Neural cell (in vitro differentiated cells): ENCODE results near the gene BRI3. TPM values are rescaled to one million over a fixed set of nuclear protein-coding genes. Genes with fewer than 3 reads are reported as not detected.

Experiments
- H2AFZ ChIP-seq: fragments of 200-600, 300-800 bp; sonication (generic), shearing (Covaris generic); 2 replicates; pipeline ENCODE4 v1.6.0; 2014; ENCODE audit warnings: low read depth, mild to moderate bottlenecking, antibody characterized with exemption, low read length, moderate library complexity
- H3F3A ChIP-seq: fragments of 200-600 bp; shearing (Covaris generic); 2 replicates; pipeline ENCODE4 v1.6.1; 2016; ENCODE audit warnings: mild to moderate bottlenecking, moderate library complexity, mixed read lengths, antibody characterized with exemption, low read length; ENCODE audit not compliant: insufficient read depth, poor library complexity, severe bottlenecking
- H3K27ac ChIP-seq: fragments of 200-600, 300-800 bp; sonication (generic), shearing (Covaris generic); 2 replicates; pipeline ENCODE4 v1.5.1; 2014; ENCODE audit warnings: mild to moderate bottlenecking, low read length, moderate library complexity
- H3K27me3 ChIP-seq: fragments of 300-800, 200-600 bp; sonication (generic), shearing (Covaris generic); 2 replicates; pipeline ENCODE4 v1.6.0; 2014; ENCODE audit warnings: mild to moderate bottlenecking, low read depth, low read length, moderate library complexity; ENCODE audit not compliant: insufficient read depth
- H3K36me3 ChIP-seq: fragments of 300-800, 200-600 bp; sonication (generic), shearing (Covaris generic); 2 replicates; pipeline ENCODE4 v1.5.1; 2014; ENCODE audit warnings: mild to moderate bottlenecking, antibody characterized with exemption, low read length, moderate library complexity; ENCODE audit not compliant: insufficient read depth
- H3K4me2 ChIP-seq: fragments of 300-800, 200-600 bp; sonication (generic), shearing (Covaris generic); 2 replicates; pipeline ENCODE4 v1.6.0; 2014; ENCODE audit warnings: mild to moderate bottlenecking, low read length
- H3K4me3 ChIP-seq: fragments of 300-800, 200-600 bp; sonication (generic), shearing (Covaris generic); 2 replicates; pipeline ENCODE4 v1.5.1; 2014; ENCODE audit warnings: mild to moderate bottlenecking, low read length, moderate library complexity
- H3K79me2 ChIP-seq: fragments of 200-600 bp; shearing (Covaris generic); replicated peaks from 2 replicates; pipeline ENCODE4 v1.6.0; 2014; ENCODE audit warnings: mild to moderate bottlenecking, low read length, moderate library complexity; ENCODE audit not compliant: insufficient read depth
- H3K9ac ChIP-seq: fragments of 300-800, 200-600 bp; sonication (generic), shearing (Covaris generic); 2 replicates; pipeline ENCODE4 v1.6.1; 2016; ENCODE audit warnings: mild to moderate bottlenecking, low read length, mixed read lengths
- H3K9me2 ChIP-seq: fragments of 200-600 bp; shearing (Covaris generic); 2 replicates; pipeline ENCODE4 v1.6.1; 2016; ENCODE audit warnings: mild to moderate bottlenecking, low read length, mixed read lengths; ENCODE audit not compliant: insufficient read depth
- H3K9me3 ChIP-seq: fragments of 200-600, 300-800 bp; sonication (generic), shearing (Covaris generic); 2 replicates; pipeline ENCODE4 v1.6.1; 2016; ENCODE audit warnings: mild to moderate bottlenecking, mixed run types, low read length, moderate library complexity, mixed read lengths
- H4K20me1 ChIP-seq: fragments of 200-600 bp; shearing (Covaris generic); 2 replicates; pipeline ENCODE4 v1.6.1; 2016; ENCODE audit warnings: mild to moderate bottlenecking, mixed run types; ENCODE audit not compliant: insufficient read depth
- CTCF ChIP-seq: fragments of 450-650 bp; IDR thresholded peaks from 2 replicates; pipeline ENCODE4 v1.5.1; 2014; ENCODE audit warnings: antibody characterized with exemption, mild to moderate bottlenecking, moderate library complexity; ENCODE audit not compliant: poor library complexity, severe bottlenecking
- EP300 ChIP-seq: fragments of 450-650 bp; conservative IDR thresholded peaks from 2 replicates; pipeline ENCODE4 v1.6.1; 2014; ENCODE audit warnings: antibody characterized with exemption, mild to moderate bottlenecking, moderate library complexity; ENCODE audit not compliant: poor library complexity, severe bottlenecking
- EZH2 ChIP-seq: fragments of 200-600, 300-800 bp; shearing (Covaris generic), sonication (generic); IDR thresholded peaks from 2 replicates; pipeline ENCODE4 v1.6.1; 2014; ENCODE audit warnings: antibody characterized with exemption, low read length, borderline replicate concordance, mild to moderate bottlenecking; ENCODE audit not compliant: insufficient read depth, poor library complexity, severe bottlenecking
- MXI1 ChIP-seq: fragments of 450-650 bp; conservative IDR thresholded peaks from 2 replicates; pipeline ENCODE4 v1.6.1; 2014; ENCODE audit warnings: antibody characterized with exemption, mild to moderate bottlenecking; ENCODE audit not compliant: poor library complexity, severe bottlenecking
- POLR2AphosphoS5 ChIP-seq: IDR thresholded peaks from 2 replicates; pipeline ENCODE4 v1.6.1; 2012
- RAD21 ChIP-seq: fragments of 450-650 bp; conservative IDR thresholded peaks from 2 replicates; pipeline ENCODE4 v1.6.1; 2014; ENCODE audit warnings: antibody characterized with exemption, mild to moderate bottlenecking, moderate library complexity
- REST ChIP-seq: IDR thresholded peaks from 2 replicates; pipeline ENCODE4 v1.6.1; 2012; ENCODE audit warnings: borderline replicate concordance
- SMC3 ChIP-seq: fragments of 450-650 bp; conservative IDR thresholded peaks from 2 replicates; pipeline ENCODE4 v1.6.1; 2014; ENCODE audit warnings: antibody characterized with exemption, mild to moderate bottlenecking, moderate library complexity; ENCODE audit not compliant: poor library complexity
- TAF1 ChIP-seq: IDR thresholded peaks from 2 replicates; pipeline ENCODE4 v1.6.1; 2012; ENCODE audit warnings: low read depth
- polyA plus RNA-seq: library from polyadenylated mRNA; depleted of rRNA; stranded (reverse); fragments of >200 nt; gene quantifications from 2 replicates; pipeline ENCODE4 v1.2.3, GENCODE V29; 2014

The BRI3 gene
- polyA plus RNA-seq, 1 donor from 2014 or later, result 55.6 TPM

- no peaks in the 10 kb centered on the region for H3K36me3 ChIP-seq
- no peak overlapping the region for H3K27ac ChIP-seq
- no peak overlapping the region for H3K4me3 ChIP-seq
- H3K9me2 ChIP-seq, result no peaks in the 10 kb centered on the region
- H3K9ac ChIP-seq, result no peak overlapping the region
- no peaks in the 10 kb centered on the region for H4K20me1 ChIP-seq
- no peaks in the 10 kb centered on the region for H3K9me3 ChIP-seq
- H3K79me2 ChIP-seq, result peaks cover 29% of the 10 kb centered on the region
- H3K27me3 ChIP-seq, result no peaks in the 10 kb centered on the region
- H2AFZ ChIP-seq, result no peak overlapping the region
- no peak overlapping the region for H3K4me2 ChIP-seq
- no peaks in the 10 kb centered on the region for H3F3A ChIP-seq
- TF ChIP-seq EP300 (no peak), MXI1 (no peak), RAD21 (no peak), CTCF (no peak), SMC3 (no peak), TAF1 (no peak), EZH2 (no peak), REST (no peak), POLR2AphosphoS5 (no peak)
These were observed 26.4 kb upstream of the BRI3 start for GRCh38 chr7:98254951-98255610.

- no peaks in the 10 kb centered on the region for H3K9me3 ChIP-seq
- no peak overlapping the region for H3K4me3 ChIP-seq
- H3K27ac ChIP-seq, result no peak overlapping the region
- TF ChIP-seq EP300 (no peak), TAF1 (no peak), EZH2 (no peak), SMC3 (no peak)
- H3K9ac ChIP-seq, result no peak overlapping the region
- no peaks in the 10 kb centered on the region for H3K9me2 ChIP-seq
- no peaks in the 10 kb centered on the region for H4K20me1 ChIP-seq
- no peak overlapping the region for H3K4me2 ChIP-seq
- no peaks in the 10 kb centered on the region for H3F3A ChIP-seq
- H3K27me3 ChIP-seq, result no peaks in the 10 kb centered on the region
- H3K79me2 ChIP-seq, result peaks cover 21% of the 10 kb centered on the region
- no peak overlapping the region for H2AFZ ChIP-seq
- H3K36me3 ChIP-seq, result no peaks in the 10 kb centered on the region
These were observed 25.1 kb upstream of the BRI3 start for GRCh38 chr7:98256431-98256830.

GRCh38 chr7:98257701-98258100 is 23.8 kb upstream of the BRI3 start:
- Histone ChIP-seq H3K36me3 (no peaks in the 10 kb centered on the region), H3K4me3 (no peak overlapping the region), H3K9ac (no peak overlapping the region), H3K9me2 (no peaks in the 10 kb centered on the region), H3K79me2 (peaks cover 11% of the 10 kb centered on the region), H3K27ac (no peak overlapping the region), H4K20me1 (no peaks in the 10 kb centered on the region), H3K9me3 (no peaks in the 10 kb centered on the region), H3K27me3 (no peaks in the 10 kb centered on the region), H3F3A (no peaks in the 10 kb centered on the region), H3K4me2 (no peak overlapping the region), H2AFZ (no peak overlapping the region)
- TF ChIP-seq TAF1 (no peak), CTCF (no peak), POLR2AphosphoS5 (no peak), REST (no peak), EZH2 (no peak), EP300 (no peak), RAD21 (no peak), MXI1 (no peak), SMC3 (no peak)
